A673 (cell line): Measurements from ENCODE around the gene AFF2. TPM values are rescaled to one million over a fixed set of nuclear protein-coding genes. Genes with fewer than 3 reads are reported as not detected.

Experiments
- BruUV-seq: library from RNA; stranded (reverse); fragments of 400-500 nt; replicated peaks from 2 replicates; lab custom pipeline; 2021; lab: Mats Ljungman, UMichigan
- CTCF ChIA-PET: fragments of 300-600 bp; sonication (Branson Sonifier 250); formaldehyde crosslinking; loops from one replicate; lab custom pipeline; 2022; ENCODE audit warnings: antibody characterized with exemption; lab: Charles Lee
- POLR2A ChIA-PET: fragments of 300-600 bp; sonication (Branson Sonifier 250); formaldehyde crosslinking; loops from one replicate; lab custom pipeline; 2022; ENCODE audit warnings: antibody characterized with exemption; ENCODE audit not compliant: low non-redundant PET; lab: Charles Lee
- DNase-seq: peaks from one replicate; pipeline ENCODE4 v3.0.0-alpha.2; 2015; ENCODE audit warnings: low spot score
- H3K27ac ChIP-seq: fragments of 200-600 bp; sonication (generic); 2 replicates; pipeline ENCODE4 v1.5.1; 2016; ENCODE audit warnings: mixed run types, low read depth, mild to moderate bottlenecking, mixed read lengths, antibody characterized with exemption, low read length; ENCODE audit not compliant: poor library complexity, severe bottlenecking
- H3K27me3 ChIP-seq: fragments of 200-600 bp; sonication (generic); replicated peaks from 2 replicates; pipeline ENCODE4 v1.6.1; 2017; ENCODE audit warnings: mixed run types, low read depth, mild to moderate bottlenecking, mixed read lengths, antibody characterized with exemption, low read length; ENCODE audit not compliant: insufficient read depth, poor library complexity
- H3K36me3 ChIP-seq: fragments of 200-600 bp; sonication (generic); 2 replicates; pipeline ENCODE4 v1.6.1; 2016; ENCODE audit warnings: mixed run types, mild to moderate bottlenecking, mixed read lengths, antibody characterized with exemption, low read length; ENCODE audit not compliant: insufficient read depth, poor library complexity, severe bottlenecking
- H3K4me1 ChIP-seq: fragments of 200-600 bp; sonication (generic); 2 replicates; pipeline ENCODE4 v1.6.1; 2017; ENCODE audit warnings: mixed run types, mild to moderate bottlenecking, mixed read lengths, antibody characterized with exemption, low read length; ENCODE audit not compliant: insufficient read depth, poor library complexity, severe bottlenecking
- H3K4me3 ChIP-seq: fragments of 200-600 bp; sonication (generic); 2 replicates; pipeline ENCODE4 v1.5.1; 2016; ENCODE audit warnings: low read depth, mixed run types, mild to moderate bottlenecking, mixed read lengths, low read length; ENCODE audit not compliant: poor library complexity, severe bottlenecking
- H3K9me3 ChIP-seq: fragments of 200-600 bp; sonication (generic); 2 replicates; pipeline ENCODE4 v1.6.1; 2016; ENCODE audit warnings: mixed run types, low read depth, mild to moderate bottlenecking, mixed read lengths, antibody characterized with exemption, low read length; ENCODE audit not compliant: poor library complexity, severe bottlenecking
- CTCF ChIP-seq: fragments of 300-800, 200-600 bp; sonication (generic); conservative IDR thresholded peaks from 2 replicates; pipeline ENCODE4 v1.5.1; 2017; ENCODE audit warnings: low read depth, mild to moderate bottlenecking, antibody characterized with exemption, low read length, moderate library complexity, mixed read lengths
- EZH2 ChIP-seq: fragments of 200-600 bp; sonication (generic); IDR thresholded peaks from 2 replicates; pipeline ENCODE4 v1.6.1; 2017; ENCODE audit warnings: borderline replicate concordance, low read depth, mild to moderate bottlenecking, mixed read lengths, antibody characterized with exemption, low read length; ENCODE audit not compliant: poor library complexity, severe bottlenecking
- intact Hi-C: fragments of 100-400 bp; cut with micrococcal nuclease; formaldehyde crosslinking; loops from one replicate; pipeline ENCODE4 v1.10.0; 2022; ENCODE audit not compliant: unreplicated experiment
- total RNA-seq: library from RNA; stranded (reverse); gene quantifications from 2 replicates; pipeline ENCODE4 v1.2.3, GENCODE V29; 2021

AFF2 gene
- total RNA-seq, 1 experiment from 2014 or later: not detected

DNA sequence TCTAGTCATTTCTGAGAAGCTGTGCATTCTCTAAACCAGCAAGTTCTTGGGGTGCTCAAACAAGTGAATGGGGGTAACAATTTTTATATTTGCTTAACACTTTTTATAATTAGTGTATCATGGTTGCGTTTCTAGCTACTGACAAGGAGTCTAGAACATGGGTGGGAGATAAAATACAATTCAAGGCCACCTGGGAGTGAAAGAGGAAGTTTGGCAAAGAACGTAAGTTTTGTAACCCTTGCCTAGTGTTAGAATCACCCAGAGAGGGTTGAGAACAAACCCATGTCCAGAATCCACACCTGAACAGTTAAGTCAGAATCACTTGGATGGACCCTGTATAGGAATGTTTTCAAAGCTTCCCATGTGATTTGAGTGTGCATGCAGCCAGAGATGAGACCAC is 92.7 kb downstream of the AFF2 start:
- no peaks in the 10 kb centered on the region for H3K27me3 ChIP-seq
- no peak for DNase-seq
- peaks cover 5% of the 10 kb centered on the region for H3K9me3 ChIP-seq
- ChIA-PET POLR2A (no interaction called here), CTCF (no interaction called here)
- no peaks in the 10 kb centered on the region for H3K4me1 ChIP-seq
- H3K36me3 ChIP-seq: no peaks in the 10 kb centered on the region
- TF ChIP-seq CTCF: no peak
- intact Hi-C loops: no loop called here
- no TSS peak for BruUV-seq
- H3K4me3 ChIP-seq: no peak overlapping the region
- H3K27ac ChIP-seq: no peak overlapping the region

GRCh38 chrX:148593987-148594386 is 93.6 kb downstream of the AFF2 start:
- intact Hi-C loops: no loop called here
- no peak overlapping the region for H3K4me3 ChIP-seq
- TF ChIP-seq EZH2: no peak
- TF ChIP-seq CTCF: no peak
- no peaks in the 10 kb centered on the region for H3K36me3 ChIP-seq
- BruUV-seq: no TSS peak
- no peak overlapping the region for H3K27ac ChIP-seq
- H3K27me3 ChIP-seq: no peaks in the 10 kb centered on the region
- H3K9me3 ChIP-seq: peaks cover 5% of the 10 kb centered on the region
- no peak for DNase-seq
- no peaks in the 10 kb centered on the region for H3K4me1 ChIP-seq
- CTCF ChIA-PET: no interaction called here
- POLR2A ChIA-PET: no interaction called here

DNA sequence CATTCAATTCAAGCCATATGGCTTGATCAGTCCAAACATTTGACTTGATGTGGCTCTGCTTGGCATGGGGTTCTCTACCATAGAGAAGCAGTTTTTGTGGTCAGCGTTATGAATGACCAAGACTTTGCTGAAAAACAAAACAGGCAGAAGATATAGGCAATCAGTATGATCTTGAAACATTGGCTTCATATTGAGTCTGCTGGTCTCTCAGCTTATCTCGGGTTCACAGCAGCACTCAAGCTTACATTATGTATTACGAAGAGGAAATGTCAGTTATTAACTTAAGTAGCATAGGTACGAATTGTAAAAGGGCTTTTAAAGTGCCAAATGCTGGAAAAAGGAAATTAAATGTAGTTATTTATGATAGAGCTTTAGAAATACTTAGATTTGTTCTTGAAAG is 99.0 kb downstream of the AFF2 start:
- no peak overlapping the region for H3K27ac ChIP-seq
- CTCF ChIA-PET: no interaction called here
- no peaks in the 10 kb centered on the region for H3K4me1 ChIP-seq
- POLR2A ChIA-PET: no interaction called here
- TF ChIP-seq CTCF: no peak
- TF ChIP-seq EZH2: no peak
- H3K9me3 ChIP-seq: peaks cover 10% of the 10 kb centered on the region
- DNase-seq: no peak
- BruUV-seq: no TSS peak
- no peak overlapping the region for H3K4me3 ChIP-seq
- no peaks in the 10 kb centered on the region for H3K36me3 ChIP-seq
- intact Hi-C loops: no loop called here
- no peaks in the 10 kb centered on the region for H3K27me3 ChIP-seq
